IPS-18a (cell line): ENCODE results near the gene C3orf22.
"Not testable (repeated sequence)": the region's sequence is repeated elsewhere in the genome, so short reads cannot be mapped to it uniquely, and the experiment has no call there.

Source experiments
- H3K27ac ChIP-seq: one replicate; pipeline ENCODE4 v1.5.1; 2013; ENCODE audit warnings: low read length
- H3K27me3 ChIP-seq: one replicate; pipeline ENCODE4 v1.6.1; 2013; ENCODE audit warnings: mild to moderate bottlenecking, low read length; ENCODE audit not compliant: control insufficient read depth, insufficient read depth
- H3K36me3 ChIP-seq: one replicate; pipeline ENCODE4 v1.6.1; 2013; ENCODE audit warnings: low read depth, low read length; ENCODE audit not compliant: control insufficient read depth
- H3K4me1 ChIP-seq: one replicate; pipeline ENCODE4 v1.6.1; 2013; ENCODE audit warnings: low read depth, low read length; ENCODE audit not compliant: control insufficient read depth
- H3K4me3 ChIP-seq: one replicate; pipeline ENCODE4 v1.5.1; 2013; ENCODE audit warnings: low read length
- H3K9ac ChIP-seq: one replicate; pipeline ENCODE4 v1.6.1; 2013; ENCODE audit warnings: mild to moderate bottlenecking, low read length, moderate library complexity
- H3K9me3 ChIP-seq: one replicate; pipeline ENCODE4 v1.6.1; 2013; ENCODE audit warnings: low read depth, low read length; ENCODE audit not compliant: control insufficient read depth

Gene C3orf22

DNA sequence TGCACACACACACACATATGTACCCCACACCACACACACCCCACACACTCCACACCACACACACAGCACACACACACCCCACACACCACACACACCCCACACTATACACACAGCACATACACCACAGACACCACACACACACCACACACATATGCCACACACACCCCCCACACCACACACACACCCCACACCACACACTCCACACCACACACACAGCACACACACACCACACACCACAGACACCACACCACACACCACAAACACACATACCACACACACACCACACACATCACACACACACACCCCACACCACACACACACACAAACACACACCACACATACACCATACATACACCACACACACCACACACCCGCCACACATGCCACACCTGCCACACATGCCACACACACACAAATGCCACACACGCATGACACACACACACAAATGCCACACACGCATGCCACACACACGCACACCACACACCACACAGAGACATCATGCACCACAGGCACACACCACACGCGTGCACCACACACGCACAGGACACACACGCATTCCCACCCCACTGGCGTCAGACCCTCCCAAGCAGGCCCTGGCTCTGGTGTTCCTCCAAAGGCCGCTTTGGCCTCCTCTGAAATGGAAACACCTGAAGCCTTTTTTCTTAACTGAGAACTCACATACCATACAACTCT, 19.0 kb downstream of the C3orf22 start:
- Histone ChIP-seq H3K27ac (no peak overlapping the region), H3K36me3 (no peaks in the 10 kb centered on the region), H3K27me3 (no peaks in the 10 kb centered on the region), H3K9me3 (no peaks in the 10 kb centered on the region), H3K4me3 (no peak overlapping the region), H3K9ac (no peak overlapping the region), H3K4me1 (no peaks in the 10 kb centered on the region)

DNA sequence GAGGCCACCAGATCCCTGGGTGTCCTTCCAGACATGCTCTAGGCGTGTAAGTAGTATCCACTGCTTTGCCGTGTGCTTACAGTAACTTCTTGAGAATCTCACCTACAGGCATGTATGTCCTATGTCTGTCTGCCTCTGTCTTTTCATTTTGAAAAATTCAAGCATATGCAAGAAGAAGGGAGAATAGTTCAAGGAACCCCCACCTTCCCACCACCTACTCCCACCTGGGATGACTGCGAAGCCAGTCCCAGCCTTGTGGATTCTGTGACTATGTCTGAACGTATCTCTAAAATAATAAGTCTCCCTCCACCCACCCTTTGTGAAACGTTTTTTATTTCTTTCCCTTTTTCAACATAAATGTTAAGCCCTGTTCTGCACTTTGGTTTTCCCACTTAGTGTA, 19.8 kb downstream of the C3orf22 start:
- Histone ChIP-seq H3K9ac (no peak overlapping the region), H3K4me1 (no peaks in the 10 kb centered on the region), H3K27me3 (no peaks in the 10 kb centered on the region), H3K36me3 (no peaks in the 10 kb centered on the region), H3K9me3 (no peaks in the 10 kb centered on the region), H3K27ac (no peak overlapping the region), H3K4me3 (no peak overlapping the region)

DNA sequence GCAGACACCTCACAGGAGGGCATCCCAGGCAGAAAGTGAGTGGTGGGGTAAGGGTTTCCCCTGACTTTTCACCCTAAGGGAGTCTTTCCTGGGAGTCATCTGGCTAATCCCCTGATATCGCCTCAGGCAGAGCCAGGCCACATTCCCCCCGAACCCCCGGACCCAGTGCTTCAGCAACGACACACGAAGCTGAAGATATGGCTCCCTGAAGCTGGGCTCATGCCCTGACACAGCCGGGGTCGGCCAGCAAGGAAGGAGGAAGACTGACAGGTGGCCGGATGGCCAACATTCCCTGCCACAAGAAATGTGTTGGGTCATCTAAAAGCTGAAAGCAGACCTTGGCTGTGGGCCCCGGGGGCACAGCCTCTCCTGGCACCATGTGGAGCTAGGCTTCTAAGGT, 20.4 kb downstream of the C3orf22 start:
- H3K27ac ChIP-seq, result no peak overlapping the region
- no peak overlapping the region for H3K4me3 ChIP-seq
- no peaks in the 10 kb centered on the region for H3K9me3 ChIP-seq
- no peak overlapping the region for H3K9ac ChIP-seq
- no peaks in the 10 kb centered on the region for H3K27me3 ChIP-seq
- no peaks in the 10 kb centered on the region for H3K4me1 ChIP-seq
- no peaks in the 10 kb centered on the region for H3K36me3 ChIP-seq

DNA sequence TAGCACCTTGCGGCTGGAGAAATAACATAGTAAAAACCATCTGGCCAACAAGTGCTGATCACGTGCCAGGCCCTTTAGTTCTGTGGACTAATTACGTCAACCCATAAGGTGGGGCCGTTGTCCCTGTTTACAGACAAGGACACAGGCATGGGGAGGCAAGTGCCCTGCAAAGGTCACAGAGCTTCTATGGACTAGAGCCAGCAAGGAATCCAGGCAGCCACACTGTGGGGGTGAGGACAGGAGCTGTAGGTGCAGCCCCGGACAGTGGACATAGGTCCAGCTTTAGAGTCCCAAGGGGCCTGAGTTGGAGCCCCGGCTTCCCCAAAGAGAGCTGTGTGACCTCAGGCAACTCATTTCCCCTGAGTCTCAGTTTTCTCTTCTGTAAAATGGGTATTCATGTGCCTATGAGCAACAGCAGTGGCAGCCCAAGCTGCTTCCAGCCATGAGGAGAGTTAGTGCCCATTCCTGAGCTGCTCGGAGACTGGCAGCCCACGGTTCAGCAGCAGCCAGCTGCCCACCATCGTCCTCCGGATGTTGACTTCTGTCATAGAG, 20.9 kb downstream of the C3orf22 start:
- Histone ChIP-seq H3K9me3 (no peaks in the 10 kb centered on the region), H3K27me3 (no peaks in the 10 kb centered on the region), H3K4me1 (no peaks in the 10 kb centered on the region), H3K27ac (no peak overlapping the region), H3K4me3 (no peak overlapping the region), H3K9ac (no peak overlapping the region), H3K36me3 (no peaks in the 10 kb centered on the region)

- no peaks in the 10 kb centered on the region for H3K4me1 ChIP-seq
- H3K4me3 ChIP-seq, result no peak overlapping the region
- H3K9me3 ChIP-seq, result no peaks in the 10 kb centered on the region
- H3K36me3 ChIP-seq, result no peaks in the 10 kb centered on the region
- H3K9ac ChIP-seq, result no peak overlapping the region
- no peak overlapping the region for H3K27ac ChIP-seq
- no peaks in the 10 kb centered on the region for H3K27me3 ChIP-seq
Observed at GRCh38 chr3:126537116-126537729, 21.5 kb downstream of the C3orf22 start.

- Histone ChIP-seq H3K4me3 (no peak overlapping the region), H3K9me3 (no peaks in the 10 kb centered on the region), H3K9ac (no peak overlapping the region), H3K27ac (no peak overlapping the region), H3K4me1 (no peaks in the 10 kb centered on the region), H3K27me3 (no peaks in the 10 kb centered on the region), H3K36me3 (no peaks in the 10 kb centered on the region)
Observed at GRCh38 chr3:126536126-126536525, 22.6 kb downstream of the C3orf22 start.

GRCh38 chr3:126535636-126536035, 23.1 kb downstream of the C3orf22 start:
- no peaks in the 10 kb centered on the region for H3K4me1 ChIP-seq
- no peaks in the 10 kb centered on the region for H3K27me3 ChIP-seq
- H3K9ac ChIP-seq, result no peak overlapping the region
- no peaks in the 10 kb centered on the region for H3K36me3 ChIP-seq
- H3K4me3 ChIP-seq, result no peak overlapping the region
- no peak overlapping the region for H3K27ac ChIP-seq
- no peaks in the 10 kb centered on the region for H3K9me3 ChIP-seq

DNA sequence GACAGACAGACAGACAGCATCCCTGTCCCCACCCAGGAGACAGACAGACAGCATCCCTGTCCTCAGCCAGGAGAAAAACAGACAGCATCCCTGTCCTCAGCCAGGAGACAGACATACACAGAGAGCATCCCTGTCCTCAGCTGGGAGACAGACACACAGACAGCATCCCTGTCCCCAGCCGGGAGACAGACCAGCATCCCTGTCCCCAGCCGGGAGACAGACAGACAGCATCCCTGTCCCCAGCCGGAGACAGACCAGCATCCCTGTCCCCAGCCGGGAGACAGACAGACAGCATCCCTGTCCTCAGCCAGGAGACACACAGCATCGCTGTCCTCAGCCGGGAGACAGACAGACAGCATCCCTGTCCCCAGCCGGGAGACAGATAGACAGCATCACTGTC, 24.0 kb downstream of the C3orf22 start:
- H3K9ac ChIP-seq, H3K4me1 ChIP-seq, H3K4me3 ChIP-seq, H3K9me3 ChIP-seq, H3K27ac ChIP-seq, H3K27me3 ChIP-seq, H3K36me3 ChIP-seq: not testable (repeated sequence)

DNA sequence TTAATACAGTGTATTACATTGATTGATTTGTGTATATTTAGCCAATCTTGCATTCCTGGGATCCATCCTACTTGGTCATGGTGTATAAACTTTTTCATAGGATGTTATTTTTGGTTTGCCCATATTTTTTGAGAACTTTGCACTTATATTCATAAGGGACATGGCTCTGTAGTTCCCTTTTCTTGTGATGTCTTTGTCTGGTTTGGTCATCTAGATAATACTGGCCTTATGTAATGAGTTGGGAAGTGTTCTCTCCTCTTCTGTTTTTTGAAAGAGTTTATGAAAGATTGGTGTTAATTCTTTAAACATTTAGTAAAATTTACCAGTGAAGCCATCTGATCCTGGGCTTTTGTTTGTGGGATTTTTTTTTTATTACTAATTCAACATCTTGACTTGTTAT, 25.2 kb downstream of the C3orf22 start:
- no peaks in the 10 kb centered on the region for H3K36me3 ChIP-seq

DNA sequence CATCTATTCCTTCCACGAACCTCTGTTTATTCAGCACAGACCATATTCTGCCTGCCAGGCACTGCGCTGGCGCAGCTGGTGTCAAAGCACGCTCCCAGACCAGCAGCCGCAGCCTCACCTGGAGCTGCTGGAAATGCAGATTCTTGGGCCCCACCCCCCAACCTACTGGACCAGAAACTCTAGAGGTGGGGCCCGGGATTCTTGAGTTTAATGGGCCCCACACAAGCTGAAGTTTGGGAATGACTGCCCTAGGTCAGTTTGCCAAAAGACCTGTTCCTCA, 27.7 kb downstream of the C3orf22 start:
- H3K9me3 ChIP-seq, result no peaks in the 10 kb centered on the region
- no peaks in the 10 kb centered on the region for H3K36me3 ChIP-seq
- no peaks in the 10 kb centered on the region for H3K4me1 ChIP-seq
- H3K27me3 ChIP-seq, result no peaks in the 10 kb centered on the region
- no peak overlapping the region for H3K4me3 ChIP-seq
- no peak overlapping the region for H3K27ac ChIP-seq
- no peak overlapping the region for H3K9ac ChIP-seq

More for the DNA sequence above, 25.2 kb downstream of the C3orf22 start:
- Histone ChIP-seq H3K27ac (no peak overlapping the region), H3K9ac (no peak overlapping the region), H3K4me3 (no peak overlapping the region), H3K27me3 (no peaks in the 10 kb centered on the region), H3K4me1 (no peaks in the 10 kb centered on the region), H3K9me3 (no peaks in the 10 kb centered on the region)

DNA sequence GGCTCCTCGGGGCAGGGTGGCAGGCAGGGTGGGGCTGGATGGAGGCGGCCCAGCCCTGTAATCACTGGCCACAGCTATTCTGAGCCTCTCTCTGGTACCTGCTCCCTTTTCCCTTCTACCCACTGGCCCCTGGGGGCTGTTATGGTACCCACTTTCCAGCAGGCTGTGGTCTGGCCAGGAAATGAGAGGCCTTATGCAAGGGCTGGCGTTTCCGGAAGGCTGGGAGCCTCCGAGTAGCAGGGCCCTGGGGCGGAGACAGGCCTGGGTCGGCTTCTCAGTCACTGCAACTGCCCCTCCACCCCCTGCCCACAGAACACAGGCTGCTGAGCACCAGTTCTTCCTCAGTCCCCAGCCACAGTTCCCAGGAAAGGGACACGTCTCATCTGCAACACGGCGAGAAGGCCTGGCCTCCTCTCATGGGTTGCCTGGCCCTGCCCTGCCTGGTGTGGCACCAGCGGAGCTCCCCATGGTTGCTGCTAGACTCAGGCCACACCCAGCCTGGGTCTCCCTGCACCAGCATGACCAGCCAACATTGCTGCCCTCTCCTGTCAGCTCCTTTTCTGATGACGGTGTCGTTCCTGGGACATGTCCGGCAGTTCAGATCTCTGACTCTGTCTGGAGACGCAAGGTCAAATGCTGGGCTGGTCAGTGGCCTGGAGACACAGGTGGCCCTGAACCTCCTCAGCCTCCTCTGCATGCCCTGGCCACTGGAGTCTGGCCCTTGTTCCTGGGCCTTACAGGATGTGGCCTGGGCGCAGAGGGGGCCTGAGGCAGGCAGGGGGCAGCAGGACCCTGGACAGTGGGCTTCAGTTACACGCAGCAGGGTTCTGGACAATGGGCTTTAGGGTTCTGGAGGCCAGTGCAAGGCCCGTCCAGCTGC, 28.3 kb downstream of the C3orf22 start:
- H3K4me1 ChIP-seq, result no peaks in the 10 kb centered on the region
- no peak overlapping the region for H3K27ac ChIP-seq
- no peaks in the 10 kb centered on the region for H3K36me3 ChIP-seq
- no peaks in the 10 kb centered on the region for H3K27me3 ChIP-seq
- H3K4me3 ChIP-seq, result no peak overlapping the region
- H3K9ac ChIP-seq, result no peak overlapping the region
- no peaks in the 10 kb centered on the region for H3K9me3 ChIP-seq
